ENCODE data around the gene PLSCR2.

PLSCR2 gene

GRCh38 chr3:146496251-146496650 is 26.9 kb upstream of the PLSCR2 start:
- TF ChIP-seq, protein P1, sequence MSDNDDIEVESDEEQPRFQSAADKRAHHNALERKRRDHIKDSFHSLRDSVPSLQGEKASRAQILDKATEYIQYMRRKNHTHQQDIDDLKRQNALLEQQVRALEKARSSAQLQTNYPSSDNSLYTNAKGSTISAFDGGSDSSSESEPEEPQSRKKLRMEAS (IDR thresholded peaks at IDR 0.05) = no peak
- TF ChIP-seq RAD21 (IDR thresholded peaks at IDR 0.05; ENCODE audit: low read depth) = no peak
- TF ChIP-seq CEBPB (IDR thresholded peaks at IDR 0.05) = no peak

- TF ChIP-seq RAD21 (IDR thresholded peaks at IDR 0.05; ENCODE audit: low read depth) (no peak), CREB1 (IDR thresholded peaks at IDR 0.05; ENCODE audit: low read depth) (no peak), CEBPB (IDR thresholded peaks at IDR 0.05) (no peak), ZBTB7A (IDR thresholded peaks at IDR 0.05; ENCODE audit: low read depth) (no peak), REST (IDR thresholded peaks at IDR 0.05; ENCODE audit: low read depth) (no peak)
These were observed 24.4 kb upstream of the PLSCR2 start for GRCh38 chr3:146493761-146494160.

- TF ChIP-seq CREB1 (IDR thresholded peaks at IDR 0.05; ENCODE audit: low read depth) (no peak), USF1 (IDR thresholded peaks at IDR 0.05) (no peak), EP300 (IDR thresholded peaks at IDR 0.05; ENCODE audit: borderline replicate concordance) (no peak), CEBPB (IDR thresholded peaks at IDR 0.05) (no peak), TCF12 (IDR thresholded peaks at IDR 0.05; ENCODE audit: low read depth) (no peak), NFIC (IDR thresholded peaks at IDR 0.05) (no peak), EGR1 (IDR thresholded peaks at IDR 0.05) (no peak), REST (IDR thresholded peaks at IDR 0.05; ENCODE audit: low read depth) (no peak), RAD21 (IDR thresholded peaks at IDR 0.05; ENCODE audit: low read depth) (no peak), ZBTB7A (IDR thresholded peaks at IDR 0.05; ENCODE audit: low read depth) (no peak), TAF1 (IDR thresholded peaks at IDR 0.05; ENCODE audit: low read depth) (no peak), FOXM1 (IDR thresholded peaks at IDR 0.05; ENCODE audit: borderline replicate concordance, low read depth) (no peak), TEAD4 (IDR thresholded peaks at IDR 0.05) (no peak), YY1 (IDR thresholded peaks at IDR 0.05; ENCODE audit: low read depth) (no peak)
- TF ChIP-seq, protein P1 (IDR thresholded peaks at IDR 0.05) = no peak
These were observed 23.9 kb upstream of the PLSCR2 start for GRCh38 chr3:146493221-146493620.

- no peak for TF ChIP-seq TAF1 (IDR thresholded peaks at IDR 0.05; ENCODE audit: low read depth)
- TF ChIP-seq, protein P1 (IDR thresholded peaks at IDR 0.05) = no peak
- no peak for TF ChIP-seq YY1 (IDR thresholded peaks at IDR 0.05; ENCODE audit: low read depth)
- TF ChIP-seq REST (IDR thresholded peaks at IDR 0.05; ENCODE audit: low read depth) = no peak
- no peak for TF ChIP-seq ZBTB7A (IDR thresholded peaks at IDR 0.05; ENCODE audit: low read depth)
- no peak for TF ChIP-seq CREB1 (IDR thresholded peaks at IDR 0.05; ENCODE audit: low read depth)
- TF ChIP-seq EGR1 (IDR thresholded peaks at IDR 0.05) = no peak
- no peak for TF ChIP-seq CEBPB (IDR thresholded peaks at IDR 0.05)
- TF ChIP-seq USF1 (IDR thresholded peaks at IDR 0.05) = no peak
- TF ChIP-seq TCF12 (IDR thresholded peaks at IDR 0.05; ENCODE audit: low read depth) = no peak
- TF ChIP-seq RAD21 (IDR thresholded peaks at IDR 0.05; ENCODE audit: low read depth) = no peak
- no peak for TF ChIP-seq NFIC (IDR thresholded peaks at IDR 0.05)
These were observed 21.9 kb upstream of the PLSCR2 start for GRCh38 chr3:146491303-146491702.

DNA sequence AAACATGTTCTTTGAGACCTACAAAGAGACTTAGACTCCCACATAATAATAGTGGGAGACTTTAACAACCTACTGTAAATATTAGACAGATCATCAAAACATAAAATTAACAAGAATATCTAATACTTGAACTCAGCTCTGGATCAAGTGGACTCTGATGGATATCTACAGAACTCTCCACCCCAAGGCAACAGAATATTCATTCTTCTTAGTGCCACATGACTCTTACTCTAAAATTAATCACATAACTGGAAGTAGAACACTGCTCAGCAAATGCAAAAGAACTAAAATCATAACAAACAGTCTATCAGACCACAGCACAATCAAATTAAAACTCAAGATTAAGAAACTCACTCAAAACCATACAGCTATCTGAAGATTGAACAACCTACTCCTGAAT is 15.9 kb upstream of the PLSCR2 start:
- TF ChIP-seq CREB1 (IDR thresholded peaks at IDR 0.05; ENCODE audit: low read depth) (no peak), TCF12 (IDR thresholded peaks at IDR 0.05; ENCODE audit: low read depth) (no peak), REST (IDR thresholded peaks at IDR 0.05; ENCODE audit: low read depth) (no peak), TAF1 (IDR thresholded peaks at IDR 0.05; ENCODE audit: low read depth) (no peak), CEBPB (IDR thresholded peaks at IDR 0.05) (no peak), EGR1 (IDR thresholded peaks at IDR 0.05) (no peak), USF1 (IDR thresholded peaks at IDR 0.05) (no peak), ZBTB7A (IDR thresholded peaks at IDR 0.05; ENCODE audit: low read depth) (no peak), YY1 (IDR thresholded peaks at IDR 0.05; ENCODE audit: low read depth) (no peak), NFIC (IDR thresholded peaks at IDR 0.05) (no peak), RAD21 (IDR thresholded peaks at IDR 0.05; ENCODE audit: low read depth) (no peak), FOXM1 (IDR thresholded peaks at IDR 0.05; ENCODE audit: borderline replicate concordance, low read depth) (no peak), TEAD4 (IDR thresholded peaks at IDR 0.05) (no peak), EP300 (IDR thresholded peaks at IDR 0.05; ENCODE audit: borderline replicate concordance) (no peak)
- TF ChIP-seq, protein P1 (IDR thresholded peaks at IDR 0.05) = no peak
